ENCODE data around the gene PTGIS.

Gene PTGIS

DNA sequence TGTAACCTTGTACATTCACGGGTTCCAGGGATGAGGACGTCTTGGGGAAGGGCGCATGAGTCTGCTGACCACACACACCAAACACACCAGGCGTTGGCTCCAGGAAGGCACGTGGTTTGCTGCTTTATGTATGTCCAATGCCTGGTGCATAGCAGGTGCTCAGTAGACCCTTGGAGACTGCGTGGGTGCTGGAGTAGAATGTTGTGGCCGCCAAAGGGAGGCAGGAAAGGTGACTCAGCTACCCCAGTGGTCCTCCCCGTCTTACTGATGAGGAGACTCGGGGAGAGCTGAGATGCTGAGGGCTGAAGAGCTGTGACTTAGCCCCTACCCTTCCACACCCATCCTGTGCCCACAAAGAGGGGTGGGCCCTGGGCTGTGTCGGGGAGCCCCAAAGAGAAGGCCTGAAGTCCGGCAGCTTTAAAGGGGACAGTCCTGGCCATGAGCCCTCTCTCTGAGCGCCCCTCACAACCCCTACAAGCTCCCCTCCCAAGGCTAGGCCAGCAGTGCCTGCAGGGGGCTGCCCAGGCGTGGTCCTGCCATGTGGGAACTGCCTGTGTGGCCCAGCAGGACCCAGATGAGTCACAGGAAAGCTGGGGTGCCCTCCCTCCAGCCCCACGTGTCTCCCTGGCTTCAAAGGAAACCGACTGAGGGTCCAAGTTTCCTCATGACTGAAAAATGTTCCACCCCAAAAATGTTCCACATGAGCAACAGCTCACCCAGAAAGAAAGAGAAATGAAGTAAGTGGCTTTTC lies 28.0 kb upstream of the PTGIS start:
- DNase-seq (ENCODE audit: low read depth in 2 of 2): peak; percentile 31 to 32

DNA sequence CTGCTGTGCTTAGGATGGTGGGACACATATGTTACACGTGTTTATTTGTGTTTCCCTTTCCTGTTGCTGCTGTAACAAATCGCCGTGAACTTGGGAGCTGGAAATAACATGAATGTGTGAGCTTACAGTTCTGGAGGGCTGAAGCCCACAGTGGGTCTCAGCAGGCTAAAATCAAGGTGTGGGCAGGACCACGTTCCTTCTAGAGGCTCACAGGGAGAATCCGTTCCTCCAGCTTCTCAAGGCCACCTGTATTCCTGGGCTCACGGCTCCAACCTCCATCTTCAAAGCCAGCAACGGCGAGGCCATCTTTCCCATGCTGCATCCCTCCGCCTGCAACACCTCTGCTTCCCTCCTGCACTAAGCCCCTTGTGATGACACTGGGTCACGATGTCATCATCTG lies 27.4 kb upstream of the PTGIS start:
- no peak for DNase-seq (ENCODE audit: low read depth in 2 of 2)

DNA sequence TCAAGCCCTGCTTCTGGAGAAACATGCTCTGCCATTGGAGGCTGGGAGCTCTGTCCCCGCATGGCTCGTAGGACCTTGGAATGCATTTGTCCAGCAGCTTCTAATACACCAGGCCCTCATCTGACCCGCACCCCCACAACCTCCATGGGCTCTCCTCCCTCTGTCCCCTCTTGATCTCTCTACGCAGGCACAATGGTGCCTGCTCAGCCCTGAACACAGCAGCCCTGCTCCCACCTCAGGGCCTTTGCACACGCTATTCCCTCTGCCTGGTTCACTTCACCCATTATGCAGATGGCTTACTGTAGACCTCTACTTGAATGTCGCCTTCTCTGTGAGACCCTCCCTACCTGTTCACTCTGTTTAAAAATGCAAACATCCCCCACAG lies 27.0 kb upstream of the PTGIS start:
- DNase-seq (ENCODE audit: low read depth in 2 of 2): no peak

DNA sequence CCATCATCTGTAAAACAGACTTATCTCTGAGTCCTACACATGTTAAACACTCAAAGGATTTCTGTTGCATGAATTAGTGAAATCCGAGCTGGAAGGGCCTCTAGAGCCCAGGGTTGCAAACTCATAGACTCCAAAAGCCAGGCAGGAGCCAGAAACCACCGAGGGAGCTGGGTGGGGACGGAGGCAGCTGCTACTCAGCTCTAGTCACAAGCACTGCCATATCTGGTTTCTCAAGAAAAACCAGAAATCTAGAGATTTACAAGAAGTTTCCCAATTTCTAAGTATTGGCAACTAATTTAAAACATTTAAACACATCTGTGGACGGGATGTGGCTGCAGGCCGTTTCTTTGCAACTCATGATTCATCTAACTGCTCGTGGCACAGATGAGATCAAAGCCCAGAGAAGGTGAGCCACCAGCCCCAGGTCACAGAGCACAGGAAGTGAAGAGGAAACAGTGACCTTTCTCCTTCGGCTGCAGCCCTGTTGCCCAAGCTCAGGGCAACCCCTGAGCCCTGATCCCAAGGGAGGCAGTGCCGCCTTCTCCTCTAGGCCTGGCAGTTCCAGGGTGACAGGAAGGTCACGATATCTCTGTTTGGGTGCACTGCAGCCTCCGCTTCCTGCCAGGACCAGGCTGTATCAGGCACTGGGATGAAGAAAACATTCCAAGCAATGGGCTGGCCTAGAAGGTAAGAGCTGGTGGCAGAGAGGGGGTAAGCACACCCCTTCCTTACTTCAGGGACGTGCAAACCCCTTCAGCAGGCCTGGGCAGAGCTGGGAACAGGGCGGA lies 26.4 kb upstream of the PTGIS start:
- peak; percentile 21 to 25 for DNase-seq (ENCODE audit: low read depth in 2 of 2)

DNA sequence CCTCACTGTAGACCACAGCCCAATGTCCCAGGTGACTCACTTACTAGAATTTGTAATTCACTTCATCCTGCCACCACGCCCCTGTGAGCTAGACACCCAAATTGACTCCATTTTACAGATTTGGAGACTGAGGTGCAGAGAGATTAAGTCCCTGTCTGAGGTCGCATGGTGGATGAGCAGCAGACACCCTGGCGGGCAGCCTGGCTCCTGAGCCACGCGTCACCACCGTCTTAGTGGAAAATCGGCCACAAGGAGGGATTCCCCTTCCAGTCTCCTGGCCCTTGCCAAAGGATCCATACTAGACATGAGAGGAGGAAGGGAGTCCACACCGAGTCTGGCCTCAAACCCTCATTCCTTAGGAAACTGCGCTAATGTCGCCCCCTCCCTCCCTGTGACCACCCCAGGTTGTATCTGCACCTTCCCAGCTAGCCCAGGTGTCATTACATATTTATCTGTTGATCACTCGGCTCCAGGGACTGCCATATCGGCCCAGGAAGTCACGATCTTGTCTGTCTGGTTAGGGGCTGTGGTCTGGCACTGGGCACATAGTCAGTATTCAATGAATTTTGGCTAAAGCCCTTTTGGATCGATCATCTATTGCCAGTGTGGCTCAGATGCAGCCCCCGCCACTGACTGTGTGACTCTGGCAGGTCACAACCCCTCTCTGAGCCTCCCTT lies 25.7 kb upstream of the PTGIS start:
- DNase-seq (ENCODE audit: low read depth in 2 of 2): no peak

DNA sequence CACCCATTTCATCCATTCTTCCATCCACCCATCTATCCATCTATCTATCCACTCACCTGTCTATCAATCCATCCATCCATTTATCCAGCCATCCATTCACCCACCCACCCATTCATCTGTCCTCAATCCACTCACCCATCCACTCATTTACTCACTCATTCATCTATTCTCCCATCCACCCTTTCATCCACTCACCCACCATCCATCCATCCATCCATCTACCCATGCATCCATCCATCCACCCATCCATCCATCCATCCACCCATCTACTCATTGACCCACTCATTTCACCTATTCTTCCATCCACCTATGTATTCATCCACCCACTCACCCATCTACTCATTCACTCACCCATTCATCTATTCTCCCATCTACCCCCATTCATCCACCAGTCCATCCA lies 24.2 kb upstream of the PTGIS start:
- no peak for DNase-seq (ENCODE audit: low read depth in 2 of 2)

DNA sequence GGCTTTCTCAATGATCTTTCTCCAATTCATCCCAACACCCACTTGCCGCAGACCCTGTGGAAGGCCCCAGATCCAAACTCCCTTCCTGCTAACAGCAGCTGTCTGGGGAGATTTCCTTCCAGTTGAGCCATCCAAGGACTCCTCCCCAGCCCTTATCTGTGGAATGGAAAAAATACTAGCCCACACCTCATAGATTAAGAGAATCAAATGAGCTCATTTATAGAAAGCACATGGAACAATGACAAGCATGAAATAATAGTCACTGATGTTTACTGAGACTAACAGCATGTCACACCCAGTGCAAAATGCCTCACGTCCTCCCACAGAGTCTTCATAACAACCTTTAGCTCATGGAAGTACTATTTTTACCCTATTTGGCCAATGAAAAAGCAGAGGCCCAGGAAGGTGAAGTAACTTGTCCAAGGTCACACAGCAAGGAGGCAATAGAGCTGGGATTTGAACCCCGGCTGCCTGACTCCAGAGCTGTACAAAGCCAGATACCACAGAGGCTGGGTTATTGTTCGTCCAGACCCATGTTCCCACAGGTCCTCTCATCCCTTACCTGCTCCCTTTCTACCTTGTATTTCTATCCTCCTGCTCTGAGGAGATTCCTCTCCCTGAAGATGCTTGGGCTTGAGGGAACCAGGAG lies 23.4 kb upstream of the PTGIS start:
- DNase-seq (ENCODE audit: low read depth in 2 of 2): no peak

DNA sequence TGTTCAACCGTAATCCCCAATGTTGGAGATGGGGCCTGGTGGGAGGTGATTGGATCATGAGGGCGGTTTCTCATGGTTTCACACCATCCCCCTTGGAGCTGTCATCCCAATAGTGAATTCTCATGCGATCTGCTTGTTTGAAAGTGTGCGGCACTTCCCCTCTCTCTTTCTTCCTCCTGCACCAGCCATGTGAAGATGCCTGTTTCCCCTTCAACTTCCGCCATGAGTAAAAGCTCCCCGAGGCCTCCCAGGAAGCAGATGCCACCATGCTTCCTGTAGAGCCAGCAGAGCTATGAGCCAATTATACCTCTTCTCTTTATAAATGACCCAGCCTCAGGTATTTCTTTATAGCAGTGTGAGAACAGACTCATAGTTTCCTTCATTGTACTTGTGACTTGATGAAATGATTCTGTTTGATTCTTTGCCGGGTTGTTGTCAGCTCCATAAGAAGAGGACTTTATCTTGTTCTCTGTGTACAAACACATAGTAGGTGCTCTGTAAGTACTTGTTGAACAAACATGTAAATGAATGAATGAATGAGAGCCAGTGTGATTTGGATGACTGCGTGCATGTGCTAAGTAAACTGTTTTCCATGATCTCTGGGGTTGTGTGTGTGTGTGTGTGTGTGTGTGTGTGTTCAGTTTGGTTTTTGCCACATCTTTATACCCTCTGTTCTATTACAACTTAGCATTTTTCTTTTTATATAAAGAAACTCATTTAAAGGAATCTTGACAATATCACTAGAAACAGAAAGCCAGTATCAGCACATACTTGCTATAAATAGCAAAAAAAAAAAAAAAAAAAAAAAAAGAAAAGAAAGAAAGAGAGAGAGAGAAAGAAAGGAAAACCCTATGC lies 22.5 kb upstream of the PTGIS start:
- no peak for DNase-seq (ENCODE audit: low read depth in 2 of 2)

DNA sequence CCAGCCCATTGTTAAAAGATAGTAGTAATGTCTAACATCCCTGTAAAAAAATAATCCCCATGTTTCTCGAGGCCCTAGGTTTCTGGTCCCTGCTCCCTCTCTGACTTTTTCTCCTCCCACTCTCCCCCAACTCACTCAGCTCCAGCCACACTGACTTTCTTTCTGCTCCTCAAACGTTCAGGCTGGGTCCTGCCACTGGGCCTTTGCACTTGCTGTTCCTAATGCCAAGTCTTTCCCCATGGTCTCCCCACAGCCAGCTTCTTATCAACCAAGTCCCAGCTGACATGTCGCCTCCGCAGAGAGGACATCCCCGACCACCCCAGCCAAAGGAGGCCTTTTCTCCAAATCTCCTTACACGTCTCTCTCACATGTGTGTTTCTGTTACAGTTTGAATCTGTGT lies 21.8 kb upstream of the PTGIS start:
- DNase-seq (ENCODE audit: low read depth in 2 of 2): no peak

DNA sequence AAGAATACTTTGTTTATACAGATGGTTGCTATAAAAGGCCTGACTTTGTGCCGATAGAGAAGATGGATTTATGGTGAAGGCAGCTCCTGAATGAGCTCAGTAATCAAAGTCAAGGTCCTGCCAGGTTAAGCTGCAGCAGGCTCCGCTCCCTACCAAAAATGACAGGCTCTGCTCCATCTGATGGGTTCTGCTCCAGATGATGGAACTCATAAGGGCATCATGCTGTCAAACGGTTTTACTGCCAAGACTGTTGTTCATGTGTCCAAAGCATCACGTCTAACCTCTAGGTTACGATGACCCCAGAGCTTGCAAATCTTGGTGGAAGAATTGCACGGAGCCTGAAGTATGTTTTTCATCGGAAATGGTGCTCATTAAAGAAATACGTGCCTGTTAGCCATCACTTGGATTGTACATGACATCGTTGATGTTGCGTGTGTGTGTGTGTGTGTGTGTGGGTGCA lies 19.2 kb upstream of the PTGIS start:
- no peak for DNase-seq (ENCODE audit: low read depth in 2 of 2)

DNA sequence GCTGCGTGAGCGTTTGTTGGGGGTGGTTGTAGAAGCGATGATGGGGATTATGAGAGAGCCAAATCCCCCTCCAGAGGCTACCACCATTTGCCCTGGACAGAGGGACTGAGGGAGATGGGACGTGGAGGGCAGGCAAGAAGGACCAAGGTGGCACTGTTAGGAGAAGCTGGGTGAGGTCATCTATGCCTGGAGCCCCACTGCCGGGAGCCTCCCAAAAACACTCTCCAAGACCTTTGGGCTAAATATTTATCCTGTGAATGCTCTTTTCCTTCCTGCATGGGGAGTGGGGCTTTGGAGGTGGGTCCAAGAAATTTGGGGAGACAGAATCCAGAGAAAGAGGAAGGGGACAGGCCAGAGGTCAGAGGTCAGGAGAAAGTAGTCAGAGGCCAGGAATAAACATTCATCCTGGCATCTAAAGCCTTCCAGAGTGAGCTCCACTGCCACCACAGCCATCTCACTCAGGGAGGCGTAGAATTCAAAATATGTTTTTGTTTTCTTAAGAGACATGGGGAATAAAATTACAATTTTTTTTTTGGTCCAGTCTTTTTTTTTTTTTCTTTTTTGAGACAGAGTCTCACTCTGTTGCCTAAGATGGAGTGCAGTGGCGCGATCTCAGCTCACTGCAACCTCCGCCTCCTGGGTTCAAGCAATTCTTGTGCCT lies 17.8 kb upstream of the PTGIS start:
- DNase-seq (ENCODE audit: low read depth in 2 of 2): no peak

DNA sequence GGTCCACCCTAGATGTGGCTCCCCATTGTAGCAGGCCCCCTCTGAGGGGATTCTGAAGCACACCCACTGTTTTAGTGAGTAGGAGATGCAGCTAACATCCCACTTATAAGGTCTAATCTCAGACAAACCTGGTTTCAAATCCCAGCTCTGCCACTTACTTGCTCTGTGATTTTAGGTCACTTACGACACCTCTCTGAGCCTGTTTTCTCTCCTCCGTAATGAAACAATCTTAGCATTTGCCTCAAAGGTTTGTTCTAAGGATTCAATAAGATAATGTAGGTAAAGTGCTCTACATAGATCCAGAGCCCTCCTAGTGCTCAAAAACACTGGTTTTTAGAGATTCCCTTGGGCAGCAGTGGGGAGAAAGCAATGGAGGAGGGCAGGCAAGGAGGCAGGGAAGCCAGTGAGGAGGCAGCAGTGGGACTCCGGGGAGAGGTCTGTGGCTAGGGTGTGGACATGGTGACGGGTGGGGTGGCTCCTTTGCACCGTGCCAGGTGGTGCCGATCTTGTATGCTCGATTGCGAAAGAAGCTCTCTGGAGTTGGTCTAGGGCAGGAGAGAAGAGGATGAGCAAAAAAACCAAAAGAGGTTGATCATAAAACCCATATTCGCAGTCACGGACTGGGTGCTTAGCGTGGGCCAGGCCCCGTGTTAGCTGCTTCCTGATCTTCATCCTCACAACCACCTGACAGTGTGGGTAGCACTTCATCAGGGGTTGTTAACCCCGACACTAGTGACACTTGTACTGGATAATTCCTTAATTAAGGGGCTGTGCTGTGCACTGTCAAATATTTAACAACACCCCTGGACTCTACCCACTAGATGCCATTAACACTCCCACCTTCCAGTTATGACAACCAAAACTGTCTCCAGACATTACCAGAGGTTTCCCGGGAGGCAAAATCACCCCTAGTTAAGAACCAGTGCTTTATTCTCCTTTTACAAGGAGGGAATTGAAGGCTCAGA lies 16.8 kb upstream of the PTGIS start:
- DNase-seq (ENCODE audit: low read depth in 2 of 2): no peak

DNA sequence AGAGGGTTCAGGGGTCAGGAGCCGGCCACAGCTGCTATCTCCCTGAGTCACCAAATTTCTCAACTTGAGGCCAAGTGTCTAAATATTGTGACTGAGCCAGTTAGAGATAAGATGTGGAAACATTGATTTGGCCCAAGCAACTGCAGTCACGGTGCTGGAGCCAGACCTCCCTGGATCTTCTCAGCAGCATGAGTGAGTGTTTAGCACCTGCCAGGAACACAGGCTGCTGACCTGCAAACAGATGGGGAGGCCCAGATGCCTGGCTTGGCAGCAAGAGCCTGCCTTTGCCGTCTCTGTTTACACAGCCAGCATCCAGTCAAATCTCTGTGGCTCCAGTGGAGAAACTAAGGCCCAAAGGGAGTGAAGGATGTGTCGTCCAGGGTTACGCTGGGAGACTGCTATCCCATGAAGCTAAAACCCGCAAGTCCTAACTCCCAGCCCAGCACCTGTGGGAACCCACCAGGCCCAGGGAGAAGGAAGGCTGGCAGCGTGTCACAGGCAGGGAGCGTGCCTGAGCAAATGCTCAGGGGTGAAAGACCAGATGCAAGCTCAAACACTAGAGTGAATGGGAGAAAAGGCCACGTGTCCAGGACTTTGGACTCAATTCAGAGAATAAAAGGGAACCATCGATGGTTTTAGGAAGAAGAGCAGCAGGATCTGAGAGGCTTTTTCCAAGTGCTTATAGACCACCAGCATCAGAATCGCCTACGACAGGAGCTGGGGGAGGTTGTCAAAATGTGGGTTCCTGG lies 15.9 kb upstream of the PTGIS start:
- no peak for DNase-seq (ENCODE audit: low read depth in 2 of 2)

DNA sequence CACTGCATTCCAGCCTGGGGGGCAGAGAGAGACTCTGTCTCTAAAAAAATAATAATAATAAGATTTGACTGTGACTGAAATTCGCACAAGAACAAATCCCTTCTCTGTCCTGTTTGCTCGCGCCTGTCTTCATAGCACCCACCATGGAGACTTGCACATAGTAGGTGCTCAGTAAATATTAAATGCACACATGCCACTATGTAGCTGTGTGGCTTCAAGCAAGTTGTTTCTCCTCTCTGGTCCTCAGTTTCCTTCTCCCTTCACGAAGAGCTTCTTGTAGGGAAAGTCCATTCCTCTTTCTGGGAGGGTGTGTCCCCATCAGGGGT lies 15.4 kb upstream of the PTGIS start:
- DNase-seq (ENCODE audit: low read depth in 2 of 2): no peak

DNA sequence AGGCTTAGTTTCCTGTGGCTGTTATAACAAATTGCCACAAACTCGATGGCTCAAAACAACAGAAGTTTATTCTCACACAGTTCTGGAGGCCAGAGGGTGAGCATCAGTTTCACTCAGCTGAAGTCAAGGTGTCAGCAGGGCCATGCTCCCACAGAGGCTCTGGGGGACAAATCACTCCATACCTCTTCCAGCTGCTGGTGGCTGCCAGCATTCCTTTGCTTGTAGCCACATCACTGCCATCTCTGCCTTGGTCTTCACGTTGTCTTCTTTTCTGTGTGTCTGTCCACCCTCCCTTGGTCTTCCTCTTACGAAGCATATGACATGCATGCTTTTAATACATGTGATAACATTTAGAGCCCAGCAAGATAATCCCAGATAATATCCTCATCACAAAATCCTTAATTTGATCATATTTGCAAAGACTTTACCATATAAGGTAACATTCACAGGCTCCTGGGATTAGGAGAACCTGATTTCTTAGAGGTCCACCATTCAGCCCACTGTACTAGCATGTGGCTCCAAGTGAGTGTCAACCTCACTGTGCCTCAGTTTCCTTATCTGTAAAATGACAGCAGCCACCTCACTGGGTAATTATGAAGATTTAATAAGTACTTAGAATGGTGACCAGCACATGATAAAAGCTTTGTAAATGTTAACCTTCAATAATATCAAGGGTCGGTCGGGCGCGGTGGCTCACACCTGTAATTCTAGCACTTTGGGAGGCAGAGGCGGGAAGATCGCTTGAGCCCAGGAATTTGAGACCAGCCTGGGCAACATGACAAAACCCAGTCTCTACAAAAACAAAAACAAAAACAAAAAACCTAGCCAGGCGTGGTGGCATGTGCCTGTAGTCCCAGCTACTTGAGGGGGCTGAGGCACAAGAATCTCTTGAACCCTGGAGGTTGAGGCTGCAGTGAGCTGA lies 14.7 kb upstream of the PTGIS start:
- no peak for DNase-seq (ENCODE audit: low read depth in 2 of 2)

DNA sequence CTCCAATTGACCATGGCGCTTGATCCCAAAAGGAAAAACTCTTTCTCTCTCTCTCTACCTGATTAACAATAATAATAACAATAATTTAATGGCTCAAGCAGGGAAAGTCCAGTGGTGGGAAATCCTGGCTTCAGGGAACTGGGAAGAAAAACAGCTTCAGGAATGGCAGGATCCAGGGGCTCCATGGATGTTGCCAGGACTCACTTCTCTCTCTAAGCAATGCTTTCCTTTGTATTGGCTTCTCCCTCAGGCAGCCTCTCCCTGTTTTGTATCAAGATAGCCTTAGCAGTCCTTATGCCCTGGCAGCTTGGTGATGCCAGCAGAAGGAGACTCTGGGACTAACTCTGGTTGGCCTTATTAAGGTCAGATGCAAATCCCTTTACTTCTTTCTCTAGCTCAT lies 13.5 kb upstream of the PTGIS start:
- no peak for DNase-seq (ENCODE audit: low read depth in 2 of 2)

DNA sequence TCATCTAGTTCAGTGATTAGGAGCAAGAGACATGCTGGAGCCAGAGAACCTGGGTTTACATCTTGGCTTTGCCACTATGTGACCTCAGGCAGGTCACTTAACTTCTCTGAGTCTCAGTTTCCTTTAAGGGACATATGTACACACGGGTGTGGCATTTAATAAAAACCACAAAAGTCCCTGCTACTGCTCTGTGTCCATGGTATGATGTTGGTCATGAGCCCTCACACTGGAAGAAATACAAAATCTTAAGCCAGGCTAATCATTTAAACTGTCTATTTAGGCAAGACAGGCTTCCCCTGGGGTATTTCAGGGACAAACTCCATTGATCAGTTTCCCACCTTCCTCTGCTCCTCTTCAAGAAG lies 12.9 kb upstream of the PTGIS start:
- DNase-seq (ENCODE audit: low read depth in 2 of 2): no peak

Data from stimulated activated CD4-positive, alpha-beta T cell treated with anti-CD3 and anti-CD28 coated beads, Interleukin-1b, Interleukin-23, amount 100 ng/mL, for 4 hours (primary cell).